Stimulated activated CD8-positive, alpha-beta memory T cell treated with anti-CD3 and anti-CD28 coated beads, Interleukin-4, amount 100 ng/mL, for 48 hours (primary cell): ENCODE data around the gene SLC38A10.

Experiments
- DNase-seq: peaks from one replicate; pipeline ENCODE4 v3.0.0-alpha.2; 2020

The SLC38A10 gene

DNA sequence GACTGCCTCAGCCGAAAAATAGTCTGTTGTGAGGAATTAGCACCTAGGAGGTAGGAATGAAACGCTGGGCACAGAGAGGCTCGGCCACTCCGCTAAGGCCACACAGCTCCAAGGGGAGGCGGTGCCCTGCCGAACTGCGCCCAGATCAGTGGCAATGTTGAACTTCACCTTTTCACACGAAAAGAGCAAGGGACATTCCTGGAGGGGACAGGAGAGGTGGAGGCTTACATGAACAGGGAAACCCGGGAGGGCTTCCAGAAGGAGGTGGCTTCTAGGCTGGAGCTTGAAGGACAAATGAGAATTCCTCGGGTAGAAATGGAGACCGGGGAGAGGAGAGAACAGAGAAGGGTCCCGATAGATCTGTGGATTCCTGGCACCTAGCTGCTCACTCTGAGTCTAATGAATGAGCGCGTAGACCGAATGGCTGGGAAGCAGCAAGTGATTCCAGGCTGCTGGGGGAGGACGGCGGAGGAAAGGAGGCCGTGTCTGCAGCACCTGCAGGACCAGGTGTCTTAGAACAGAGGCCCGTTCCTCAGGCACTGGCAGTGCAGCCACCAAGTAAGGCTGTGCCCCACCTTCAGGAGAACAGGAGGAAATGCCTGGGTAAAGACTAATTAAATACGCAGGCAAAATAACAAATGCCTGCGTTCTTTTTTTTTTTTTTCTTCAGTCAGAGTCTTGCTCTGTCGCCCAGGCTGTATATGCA is 722 bp upstream of the SLC38A10 start:
- peak; percentile 49 for DNase-seq

GRCh38 chr17:81294512-81295030 is 536 bp downstream of the SLC38A10 start:
- peak; percentile 42 for DNase-seq

- DNase-seq = no peak
Measured at GRCh38 chr17:81292450-81292849, 2.7 kb downstream of the SLC38A10 start.

DNA sequence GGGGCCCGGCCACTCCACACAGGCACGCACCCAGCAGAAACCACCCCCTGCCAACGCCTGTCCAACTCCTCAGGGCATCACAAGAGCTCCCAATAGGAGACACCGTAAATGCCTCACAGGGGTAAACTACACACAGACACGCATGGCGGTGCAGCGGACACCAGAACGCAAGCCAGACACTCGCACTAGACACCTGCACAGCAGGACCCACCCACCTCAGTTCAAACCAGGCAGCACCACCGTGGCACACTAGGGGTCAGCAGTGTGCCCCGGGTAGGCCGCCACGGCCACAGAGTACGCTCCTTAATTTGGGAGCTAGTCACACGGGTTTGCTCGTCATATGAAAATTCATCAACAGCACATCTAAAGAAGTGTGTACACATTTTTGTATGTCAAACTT is 3.4 kb downstream of the SLC38A10 start:
- peak; percentile 84 for DNase-seq

- DNase-seq = no peak
Measured at GRCh38 chr17:81290230-81290629, 4.9 kb downstream of the SLC38A10 start.

DNA sequence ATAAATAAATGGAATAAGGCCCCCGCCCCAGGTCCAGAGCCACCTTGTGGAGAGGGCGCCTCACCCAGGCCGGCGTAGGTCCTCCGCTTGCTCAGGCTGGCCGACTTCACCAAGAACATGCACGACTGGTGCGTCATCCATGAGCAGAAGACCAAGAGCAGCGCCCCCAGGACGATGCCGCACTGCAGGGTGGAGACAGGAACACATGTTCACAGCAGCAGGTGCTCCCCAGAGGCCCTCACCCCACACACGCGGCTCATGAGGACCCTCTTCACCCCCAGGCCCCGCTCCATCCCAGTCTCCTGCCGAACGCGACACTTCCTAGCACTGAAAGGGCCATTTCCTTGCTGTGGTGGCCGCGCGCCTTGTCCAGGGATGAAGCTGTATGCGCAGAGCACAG is 5.5 kb downstream of the SLC38A10 start:
- DNase-seq = no peak

- DNase-seq = no peak
Measured at GRCh38 chr17:81288715-81289114, 6.4 kb downstream of the SLC38A10 start.

DNA sequence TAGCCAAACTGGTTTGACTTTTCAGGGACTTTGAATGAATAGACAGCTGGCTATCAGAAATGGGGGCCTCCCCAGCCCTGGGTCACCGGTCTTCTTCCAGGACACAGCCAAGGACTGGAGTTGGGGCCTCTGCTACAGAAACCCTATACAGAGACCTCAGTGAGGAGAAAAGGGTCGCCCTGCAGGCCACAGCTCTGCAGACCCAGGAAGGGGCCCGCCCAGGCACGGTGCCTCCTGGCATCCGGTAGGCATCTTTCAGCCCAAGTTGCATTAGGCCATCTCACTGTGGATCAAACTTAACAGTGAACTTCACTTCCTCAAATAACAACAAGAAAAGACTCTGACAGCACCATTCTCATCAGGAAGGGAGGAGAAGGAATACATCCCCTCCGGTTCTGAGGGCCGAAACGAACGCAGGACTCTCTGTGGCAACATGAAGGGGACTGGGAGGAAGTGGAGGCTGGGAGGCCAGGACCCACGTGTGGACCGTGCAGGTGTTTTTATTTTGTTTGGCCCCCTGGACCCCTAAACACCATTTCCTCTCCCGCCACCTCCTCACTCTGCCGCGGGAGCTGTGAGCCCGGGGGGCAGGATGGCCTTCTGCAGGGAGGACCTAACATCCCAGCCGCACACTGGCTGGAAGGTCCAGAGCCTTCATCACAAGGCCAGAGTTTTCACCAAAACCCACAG is 7.2 kb downstream of the SLC38A10 start:
- no peak for DNase-seq

DNA sequence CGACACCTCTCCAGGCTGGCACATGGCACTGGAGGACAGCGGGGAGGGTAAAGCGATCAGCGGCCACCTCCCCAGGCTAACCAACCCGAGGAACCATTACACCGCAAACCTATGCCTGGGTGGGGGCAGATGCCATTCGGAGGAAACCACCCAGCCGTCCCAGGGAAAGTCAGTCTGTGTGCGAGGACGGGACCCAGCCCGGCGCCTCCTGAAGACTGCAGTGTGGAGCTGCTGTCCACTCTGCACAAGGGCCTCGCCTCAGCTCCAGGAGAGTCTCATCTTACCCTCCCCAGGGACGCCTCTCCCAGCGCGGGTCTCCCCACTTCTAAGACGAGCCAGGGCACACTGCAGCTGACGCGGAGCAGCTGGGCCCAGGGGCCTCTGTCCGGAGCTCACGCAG is 8.0 kb downstream of the SLC38A10 start:
- DNase-seq = no peak

DNA sequence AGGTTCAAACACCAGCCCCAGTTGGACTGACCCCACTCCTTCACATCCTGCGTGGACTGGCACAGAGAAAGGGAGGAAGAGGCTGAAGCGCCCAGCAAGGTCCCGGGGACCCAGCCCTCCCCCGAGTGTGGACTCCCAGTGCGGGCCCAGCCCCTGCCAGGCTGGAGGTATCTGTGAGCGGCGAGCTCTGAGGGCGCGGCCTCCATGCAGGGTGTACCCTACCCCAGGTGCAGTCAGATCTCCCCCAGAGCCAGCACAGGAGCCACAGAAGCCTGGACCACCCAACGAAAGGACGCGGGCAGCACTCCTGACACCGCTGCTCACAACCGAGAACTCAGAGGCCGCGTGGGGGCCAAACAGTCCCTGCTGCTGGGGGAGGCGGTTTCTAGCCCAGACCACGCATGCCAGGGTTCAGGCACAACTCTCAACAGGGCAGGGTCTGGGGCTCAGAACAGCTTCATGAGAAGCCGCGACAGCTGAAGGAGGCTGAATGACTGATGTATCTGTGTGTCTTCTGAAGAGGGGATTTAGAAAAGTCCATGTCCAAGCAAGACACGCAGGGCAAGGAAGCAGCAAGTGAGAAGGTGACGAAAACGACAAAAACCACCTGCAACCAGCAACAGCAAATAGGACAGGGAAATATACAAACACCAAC is 8.5 kb downstream of the SLC38A10 start:
- DNase-seq = no peak

GRCh38 chr17:81285894-81286293 is 9.2 kb downstream of the SLC38A10 start:
- no peak for DNase-seq

GRCh38 chr17:81285179-81285878 is 9.8 kb downstream of the SLC38A10 start:
- peak; percentile 77 for DNase-seq

GRCh38 chr17:81282876-81283275 is 12.2 kb downstream of the SLC38A10 start:
- DNase-seq = no peak

DNA sequence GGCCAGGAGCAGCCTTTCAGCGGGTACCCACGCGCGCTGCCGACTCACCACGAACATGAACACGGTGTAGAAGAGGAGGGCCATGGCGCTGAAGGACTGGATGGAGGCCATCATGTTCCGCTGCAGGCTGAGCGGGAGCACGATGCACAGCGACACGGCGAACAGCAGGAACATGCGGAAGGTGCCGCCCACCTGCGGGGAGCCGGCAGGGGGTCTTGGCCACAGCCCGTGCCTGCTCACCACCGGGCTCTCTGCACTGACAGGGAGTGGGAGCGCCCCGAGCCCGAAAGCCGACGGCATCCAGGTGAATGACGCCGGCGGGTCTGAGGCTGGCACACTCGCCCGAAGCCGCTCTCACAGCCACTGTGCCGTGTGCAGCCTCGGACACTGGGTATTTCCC is 13.0 kb downstream of the SLC38A10 start:
- DNase-seq = no peak

DNA sequence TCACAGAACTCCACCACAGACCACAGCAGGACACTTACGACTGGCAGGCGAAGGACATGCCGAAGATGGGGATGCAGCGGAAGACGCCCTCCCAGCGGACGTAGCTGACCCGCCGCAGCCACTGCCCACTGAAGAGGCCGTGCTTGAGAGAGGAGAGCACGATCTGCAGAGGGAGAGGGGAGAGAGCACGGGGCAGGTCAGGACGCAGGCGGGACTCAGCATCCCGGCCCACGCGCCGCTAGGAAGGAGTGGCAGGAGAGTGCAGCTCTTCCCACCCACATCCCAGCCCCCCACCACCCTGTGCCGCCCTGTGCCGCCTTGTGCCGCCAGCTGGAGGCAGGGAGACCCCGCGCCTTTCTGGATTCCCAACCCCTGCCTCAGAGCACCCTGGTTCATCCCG is 14.5 kb downstream of the SLC38A10 start:
- DNase-seq = no peak

GRCh38 chr17:81279278-81280275 is 15.5 kb downstream of the SLC38A10 start:
- no peak for DNase-seq

- no peak for DNase-seq
Measured at GRCh38 chr17:81278831-81279230, 16.3 kb downstream of the SLC38A10 start.

GRCh38 chr17:81277946-81278693 is 17.0 kb downstream of the SLC38A10 start:
- no peak for DNase-seq

GRCh38 chr17:81277421-81277820 is 17.7 kb downstream of the SLC38A10 start:
- no peak for DNase-seq

DNA sequence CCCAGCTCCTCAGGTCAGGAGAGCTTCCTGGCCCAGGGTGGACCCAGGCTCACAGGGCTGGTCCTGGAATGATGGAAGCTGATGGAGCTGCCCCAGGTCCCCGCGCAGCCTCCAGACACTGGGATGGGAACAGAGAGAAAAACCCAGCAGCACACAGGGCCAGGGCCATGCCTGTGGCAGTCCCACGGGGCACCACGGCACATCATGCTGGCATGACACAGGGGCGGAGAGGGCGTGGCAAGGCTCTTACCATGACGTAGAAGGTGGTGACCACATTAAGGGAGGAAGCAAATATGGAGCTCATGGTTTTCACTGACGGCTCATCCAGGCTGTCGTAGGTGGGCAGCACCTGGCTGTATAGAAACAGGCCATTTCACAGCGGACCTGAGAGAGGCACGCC is 18.3 kb downstream of the SLC38A10 start:
- no peak for DNase-seq

DNA sequence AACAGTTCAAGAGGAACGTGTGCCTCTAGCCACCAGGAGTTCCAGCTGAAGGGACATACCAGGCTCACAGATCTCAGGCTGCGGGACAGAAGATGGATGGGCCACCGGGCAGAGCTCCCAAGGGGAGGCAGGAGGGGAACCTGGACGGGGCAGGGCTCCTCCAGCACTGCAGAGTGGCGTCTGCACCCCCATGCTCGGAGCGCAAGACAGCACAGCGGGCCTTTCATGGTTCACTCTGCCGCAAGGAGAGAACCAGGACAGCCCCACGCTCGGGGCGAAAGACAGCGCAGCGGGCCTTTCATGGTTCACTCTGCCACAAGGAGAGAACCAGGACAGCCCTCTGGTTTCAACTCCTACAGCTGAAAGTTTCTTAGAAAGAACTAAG is 20.6 kb downstream of the SLC38A10 start:
- DNase-seq = no peak
